Measurements from ENCODE around the gene ARHGAP6. TPM values are rescaled to one million over a fixed set of nuclear protein-coding genes. Genes with fewer than 3 reads are reported as not detected.

The ARHGAP6 gene
- total RNA-seq, 1 donor from 2014 or later: 33.6 TPM

DNA sequence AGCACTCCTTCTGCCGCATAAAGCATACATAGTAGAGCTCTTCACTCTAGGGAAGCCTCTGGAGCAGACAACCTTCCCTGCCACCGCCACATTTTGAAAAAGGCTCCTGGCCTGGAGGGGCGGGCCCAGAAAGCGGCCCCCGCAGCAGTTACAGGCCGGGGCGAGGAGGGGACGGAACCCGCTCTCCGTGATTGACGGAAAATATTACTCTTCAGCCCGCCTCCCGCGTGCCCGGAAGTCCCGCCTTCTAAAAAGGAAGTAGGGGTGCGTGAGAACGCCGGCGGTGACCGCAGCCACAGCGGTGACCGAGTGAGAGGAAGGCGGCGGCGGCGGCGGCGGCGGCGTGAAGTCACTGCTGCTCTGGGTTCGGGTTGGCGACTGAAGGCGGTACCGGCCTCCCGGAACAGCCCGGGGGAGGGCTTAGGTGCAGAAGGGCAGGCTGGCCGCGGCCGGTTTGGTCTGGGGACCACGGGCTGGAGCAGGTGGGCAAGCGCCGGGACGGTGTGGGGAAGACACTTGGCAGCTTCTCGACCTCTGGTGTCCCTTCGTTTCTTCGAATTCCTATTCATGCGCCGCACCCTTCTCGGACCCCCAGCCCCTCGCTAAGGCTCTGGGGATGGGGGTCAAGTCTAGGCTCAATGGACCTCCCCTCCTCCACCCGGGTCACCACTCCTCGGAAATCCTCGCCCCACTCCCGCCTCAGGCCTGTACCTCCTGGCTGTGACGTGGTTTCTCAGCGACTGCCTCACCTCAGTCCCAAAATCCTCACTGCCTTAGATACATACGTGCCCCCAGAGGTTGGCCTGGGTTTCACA is 554.5 kb downstream of the ARHGAP6 start, which contains the start of gene HCCS:
TSS of gene HCCS (plus strand) at position 296 of the 815 bp plus-strand sequence. CDS start 729 bp downstream, outside the sequence.
- Histone ChIP-seq H3K27ac (peak within 1 kb of the TSS; percentile 70 to 83), H3K4me1 (peaks cover 0 to 9% of the 10 kb centered on the region in 2 donors), H3K27me3 (no peaks in the 10 kb centered on the region), H3K4me3 (peak within 1 kb of the TSS; percentile 52 to 74), H3K36me3 (peaks cover 0 to 6% of the 10 kb centered on the region in 2 donors), H3K9me3 (no peaks in the 10 kb centered on the region)
- intact Hi-C loops (cut with DNase I): loop anchor here (1.0 to 5.0 kb wide), 2 partner anchors 474 to 648 kb away; no protein-coding TSS in a partner anchor
- TF ChIP-seq, protein P1, sequence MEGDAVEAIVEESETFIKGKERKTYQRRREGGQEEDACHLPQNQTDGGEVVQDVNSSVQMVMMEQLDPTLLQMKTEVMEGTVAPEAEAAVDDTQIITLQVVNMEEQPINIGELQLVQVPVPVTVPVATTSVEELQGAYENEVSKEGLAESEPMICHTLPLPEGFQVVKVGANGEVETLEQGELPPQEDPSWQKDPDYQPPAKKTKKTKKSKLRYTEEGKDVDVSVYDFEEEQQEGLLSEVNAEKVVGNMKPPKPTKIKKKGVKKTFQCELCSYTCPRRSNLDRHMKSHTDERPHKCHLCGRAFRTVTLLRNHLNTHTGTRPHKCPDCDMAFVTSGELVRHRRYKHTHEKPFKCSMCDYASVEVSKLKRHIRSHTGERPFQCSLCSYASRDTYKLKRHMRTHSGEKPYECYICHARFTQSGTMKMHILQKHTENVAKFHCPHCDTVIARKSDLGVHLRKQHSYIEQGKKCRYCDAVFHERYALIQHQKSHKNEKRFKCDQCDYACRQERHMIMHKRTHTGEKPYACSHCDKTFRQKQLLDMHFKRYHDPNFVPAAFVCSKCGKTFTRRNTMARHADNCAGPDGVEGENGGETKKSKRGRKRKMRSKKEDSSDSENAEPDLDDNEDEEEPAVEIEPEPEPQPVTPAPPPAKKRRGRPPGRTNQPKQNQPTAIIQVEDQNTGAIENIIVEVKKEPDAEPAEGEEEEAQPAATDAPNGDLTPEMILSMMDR (IDR thresholded peaks at IDR 0.05): no peak
- DNase-seq (ENCODE audit: low spot score in 2 of 2): peak; percentile 50 to 91

DNA sequence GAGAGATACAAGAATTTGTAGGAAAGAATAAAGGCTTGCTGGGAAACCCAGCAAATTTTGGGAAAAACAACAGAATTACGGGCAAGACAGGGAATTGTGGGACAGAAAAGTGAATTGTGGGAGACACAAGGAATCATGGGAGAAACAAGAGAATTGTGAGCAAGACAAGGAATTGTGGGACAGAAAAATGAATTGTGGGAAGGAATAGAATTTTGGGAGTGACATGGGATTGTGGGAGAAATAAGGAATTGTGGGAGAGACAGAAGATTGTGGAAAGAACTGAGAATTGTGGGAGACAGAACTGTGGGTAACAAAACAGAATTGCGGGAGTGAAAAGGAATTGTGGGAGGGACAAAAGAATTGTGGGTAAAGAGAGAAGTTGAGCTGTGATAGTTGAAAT is 555.8 kb downstream of the ARHGAP6 start:
- no peak overlapping the region for H3K27ac ChIP-seq
- H3K27me3 ChIP-seq: no peaks in the 10 kb centered on the region
- peaks cover 0 to 3% of the 10 kb centered on the region in 2 donors for H3K36me3 ChIP-seq
- intact Hi-C loops (cut with DNase I): loop anchor here (5.0 to 10.0 kb wide), 2 partner anchors 385 to 473 kb away; no protein-coding TSS in a partner anchor
- no peaks in the 10 kb centered on the region for H3K9me3 ChIP-seq
- H3K4me3 ChIP-seq: no peak overlapping the region
- H3K4me1 ChIP-seq: peaks cover 0 to 9% of the 10 kb centered on the region in 2 donors
- TF ChIP-seq, protein P1 (IDR thresholded peaks at IDR 0.05): no peak
- DNase-seq (ENCODE audit: low spot score in 2 of 2): no peak

DNA sequence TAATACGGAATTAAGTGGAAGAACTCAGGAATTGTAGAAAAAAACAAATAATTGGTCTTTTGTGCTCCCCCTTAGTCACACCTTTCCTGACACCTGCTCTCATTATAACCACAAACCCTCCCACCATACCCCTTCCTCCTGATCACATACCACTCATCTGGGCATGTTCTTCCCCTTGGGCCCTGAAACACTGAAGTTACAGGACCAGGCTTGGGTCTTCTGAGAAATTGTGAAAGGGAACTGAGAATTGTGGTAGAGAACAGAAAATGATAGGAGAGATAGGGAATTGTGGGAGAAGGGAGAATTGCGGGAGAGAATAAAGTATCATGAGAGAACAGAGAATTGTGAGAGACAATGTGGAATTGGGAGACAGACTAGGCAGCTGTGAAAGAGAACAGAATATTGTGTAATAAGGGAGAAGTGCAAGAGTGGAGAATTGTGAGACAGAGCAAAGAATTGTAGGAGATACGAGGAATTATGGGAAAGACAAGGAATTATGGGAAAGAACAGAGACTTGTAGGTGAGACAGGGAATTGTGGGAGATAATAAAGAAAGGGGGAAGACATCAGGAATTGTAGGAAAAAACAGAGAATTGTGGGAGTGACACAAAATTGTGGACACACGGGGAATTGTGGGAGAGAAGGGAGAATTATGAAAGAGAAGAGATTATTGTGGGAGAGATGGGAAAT is 557.3 kb downstream of the ARHGAP6 start:
- H3K4me1 ChIP-seq: peaks cover 0 to 9% of the 10 kb centered on the region in 2 donors
- TF ChIP-seq, protein P1 (IDR thresholded peaks at IDR 0.05): no peak
- intact Hi-C loops (cut with DNase I): loop anchor here (10.0 kb wide), 1 partner anchor 384 kb away; no protein-coding TSS in a partner anchor
- no peak for DNase-seq (ENCODE audit: low spot score in 2 of 2)
- no peak overlapping the region for H3K27ac ChIP-seq
- no peaks in the 10 kb centered on the region for H3K9me3 ChIP-seq
- H3K4me3 ChIP-seq: no peak overlapping the region
- H3K36me3 ChIP-seq: no peaks in the 10 kb centered on the region
- no peaks in the 10 kb centered on the region for H3K27me3 ChIP-seq

DNA sequence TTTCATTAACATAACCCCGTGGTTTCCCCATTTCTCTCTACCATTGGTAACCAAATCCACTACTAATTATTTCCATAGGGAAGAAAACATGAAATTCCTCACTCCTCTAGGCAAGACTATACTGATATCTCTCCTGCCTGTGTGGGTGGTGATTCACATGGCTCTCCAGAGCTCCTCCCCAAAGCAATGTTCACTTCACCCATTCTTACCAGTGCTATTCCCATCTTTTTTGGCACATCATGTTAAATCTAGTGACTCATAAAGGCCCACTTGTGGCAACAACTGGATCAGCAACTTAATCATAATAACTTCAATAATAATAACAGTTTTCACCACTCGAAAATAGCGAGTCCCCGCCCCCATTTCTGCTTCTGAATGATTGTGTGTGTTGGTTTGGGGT is 560.6 kb downstream of the ARHGAP6 start:
- no peak for DNase-seq (ENCODE audit: low spot score in 2 of 2)
- TF ChIP-seq, protein P1 (IDR thresholded peaks at IDR 0.05): no peak
- Histone ChIP-seq H3K36me3 (no peaks in the 10 kb centered on the region), H3K9me3 (no peaks in the 10 kb centered on the region), H3K27me3 (no peaks in the 10 kb centered on the region), H3K4me1 (no peaks in the 10 kb centered on the region), H3K27ac (no peak overlapping the region), H3K4me3 (no peak overlapping the region)
- intact Hi-C loops (cut with DNase I): loop anchor here (10.0 kb wide), 1 partner anchor 380 kb away; no protein-coding TSS in a partner anchor

DNA sequence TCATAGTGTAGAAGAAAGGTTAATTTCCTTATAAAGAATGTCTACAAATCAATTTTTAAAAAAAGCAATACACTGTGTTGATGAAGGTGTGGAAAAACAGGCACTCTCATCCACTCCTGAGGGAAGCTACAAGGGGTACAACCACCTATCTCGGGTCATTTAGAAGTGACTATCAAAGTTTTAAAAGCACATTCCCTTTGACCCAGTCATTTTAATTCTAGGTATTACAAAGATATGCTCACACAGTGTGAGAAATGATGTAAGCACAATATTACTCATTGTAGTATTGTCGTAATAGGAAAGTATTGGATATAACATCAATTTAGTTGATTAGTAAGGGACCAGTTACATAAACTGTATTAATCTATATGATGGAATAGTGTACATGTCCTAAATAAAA is 562.0 kb downstream of the ARHGAP6 start:
- Histone ChIP-seq H3K4me1 (no peaks in the 10 kb centered on the region), H3K4me3 (no peak overlapping the region), H3K27ac (no peak overlapping the region), H3K27me3 (no peaks in the 10 kb centered on the region), H3K36me3 (no peaks in the 10 kb centered on the region), H3K9me3 (no peaks in the 10 kb centered on the region)
- intact Hi-C loops (cut with DNase I): loop anchor here (5.0 to 10.0 kb wide), 4 partner anchors 271 to 486 kb away; no protein-coding TSS in a partner anchor
- no peak for DNase-seq (ENCODE audit: low spot score in 2 of 2)
- TF ChIP-seq, protein P1 (IDR thresholded peaks at IDR 0.05): no peak

All from ascending aorta (tissue), 2 donors.